ENCODE data around the gene BAD.

BAD gene

DNA sequence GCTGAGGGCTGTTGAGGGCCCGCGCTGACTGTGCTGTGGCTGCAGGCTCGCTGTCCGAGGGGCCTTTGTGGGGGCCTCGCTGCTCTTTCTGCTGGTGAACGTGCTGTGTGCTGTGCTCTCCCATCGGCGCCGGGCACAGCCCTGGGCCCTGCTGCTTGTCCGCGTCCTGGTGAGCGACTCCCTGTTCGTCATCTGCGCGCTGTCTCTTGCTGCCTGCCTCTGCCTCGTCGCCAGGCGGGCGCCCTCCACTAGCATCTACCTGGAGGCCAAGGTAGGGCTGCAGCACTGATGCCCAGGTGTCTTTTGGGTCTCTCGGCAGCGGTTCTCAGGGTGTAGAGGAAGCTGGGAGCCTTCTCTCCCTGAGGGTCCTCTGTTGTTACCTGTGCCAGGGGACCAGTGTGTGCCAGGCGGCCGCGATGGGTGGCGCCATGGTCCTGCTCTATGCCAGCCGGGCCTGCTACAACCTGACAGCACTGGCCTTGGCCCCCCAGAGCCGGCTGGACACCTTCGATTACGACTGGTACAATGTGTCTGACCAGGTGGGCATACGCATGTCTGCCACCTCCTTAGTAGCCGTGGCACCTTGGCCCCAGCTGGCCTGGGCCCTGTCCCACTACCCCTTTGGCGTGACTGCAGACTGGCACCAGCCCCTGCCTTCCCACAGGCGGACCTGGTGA, 3.3 kb upstream of the BAD start:
- H3K4me3 ChIP-seq (replicated peaks; ENCODE audit: low read depth, low read length): no peak overlapping the region
- TF ChIP-seq, protein P1, sequence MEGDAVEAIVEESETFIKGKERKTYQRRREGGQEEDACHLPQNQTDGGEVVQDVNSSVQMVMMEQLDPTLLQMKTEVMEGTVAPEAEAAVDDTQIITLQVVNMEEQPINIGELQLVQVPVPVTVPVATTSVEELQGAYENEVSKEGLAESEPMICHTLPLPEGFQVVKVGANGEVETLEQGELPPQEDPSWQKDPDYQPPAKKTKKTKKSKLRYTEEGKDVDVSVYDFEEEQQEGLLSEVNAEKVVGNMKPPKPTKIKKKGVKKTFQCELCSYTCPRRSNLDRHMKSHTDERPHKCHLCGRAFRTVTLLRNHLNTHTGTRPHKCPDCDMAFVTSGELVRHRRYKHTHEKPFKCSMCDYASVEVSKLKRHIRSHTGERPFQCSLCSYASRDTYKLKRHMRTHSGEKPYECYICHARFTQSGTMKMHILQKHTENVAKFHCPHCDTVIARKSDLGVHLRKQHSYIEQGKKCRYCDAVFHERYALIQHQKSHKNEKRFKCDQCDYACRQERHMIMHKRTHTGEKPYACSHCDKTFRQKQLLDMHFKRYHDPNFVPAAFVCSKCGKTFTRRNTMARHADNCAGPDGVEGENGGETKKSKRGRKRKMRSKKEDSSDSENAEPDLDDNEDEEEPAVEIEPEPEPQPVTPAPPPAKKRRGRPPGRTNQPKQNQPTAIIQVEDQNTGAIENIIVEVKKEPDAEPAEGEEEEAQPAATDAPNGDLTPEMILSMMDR (IDR thresholded peaks at IDR 0.05; ENCODE audit: low read length, missing control alignments): no peak
- no peak for DNase-seq (ENCODE audit: low read depth)

DNA sequence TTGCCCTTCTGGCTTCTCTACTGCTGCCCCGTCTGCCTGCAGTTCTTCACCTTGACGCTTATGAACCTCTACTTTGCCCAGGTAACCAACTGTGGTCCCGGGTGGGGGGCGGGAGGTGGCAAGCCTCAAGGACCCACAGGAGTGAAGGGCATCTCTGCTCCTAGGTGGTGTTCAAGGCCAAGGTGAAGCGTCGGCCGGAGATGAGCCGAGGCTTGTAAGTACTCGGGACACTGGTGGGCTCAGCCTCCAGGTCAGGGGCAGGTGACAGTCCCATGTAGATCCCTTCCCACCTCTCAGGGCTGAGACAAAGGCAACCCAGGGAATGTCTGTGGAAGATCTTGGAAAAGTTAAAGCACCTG, 2.3 kb upstream of the BAD start:
- H3K4me3 ChIP-seq (replicated peaks; ENCODE audit: low read depth, low read length): no peak overlapping the region
- TF ChIP-seq, protein P1 (IDR thresholded peaks at IDR 0.05; ENCODE audit: low read length, missing control alignments): no peak
- no peak for DNase-seq (ENCODE audit: low read depth)

DNA sequence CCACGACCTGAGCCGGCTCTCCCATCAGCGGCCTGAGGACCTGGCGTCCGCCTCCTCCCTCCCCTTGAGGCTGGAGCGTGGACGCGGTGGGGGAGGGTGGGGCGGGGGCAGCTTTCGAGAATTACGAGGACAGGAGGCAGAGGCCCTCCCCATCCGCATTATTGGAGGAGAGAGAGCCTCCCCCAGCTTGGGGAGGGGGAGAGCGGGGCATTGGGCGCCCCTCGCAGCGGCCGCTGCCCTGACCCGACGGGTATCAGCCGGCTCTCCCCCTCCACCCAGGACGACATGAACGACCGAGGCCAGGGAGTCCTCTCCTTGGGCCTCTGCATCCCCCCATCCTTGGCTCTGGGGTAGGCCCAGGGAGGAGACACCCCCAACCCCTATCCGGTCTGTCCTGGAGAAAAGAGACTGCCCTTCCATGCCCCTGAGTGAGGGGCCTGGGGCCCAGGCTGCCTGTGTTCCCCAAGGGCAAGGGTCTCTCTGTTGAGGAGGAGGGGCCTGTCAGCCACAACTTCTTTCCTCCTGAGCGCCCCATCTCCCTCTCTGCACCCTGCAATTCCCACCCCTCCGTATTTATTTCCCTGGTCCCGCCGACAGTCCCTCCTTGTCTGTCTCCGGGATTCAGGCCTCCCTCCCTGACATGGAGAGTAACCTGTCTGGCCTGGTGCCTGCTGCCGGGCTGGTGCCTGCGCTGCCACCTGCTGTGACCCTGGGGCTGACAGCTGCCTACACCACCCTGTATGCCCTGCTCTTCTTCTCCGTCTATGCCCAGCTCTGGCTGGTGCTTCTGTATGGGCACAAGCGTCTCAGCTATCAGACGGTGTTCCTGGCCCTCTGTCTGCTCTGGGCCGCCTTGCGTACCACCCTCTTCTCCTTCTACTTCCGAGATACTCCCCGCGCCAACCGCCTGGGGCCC, 1.7 kb upstream of the BAD start:
- TF ChIP-seq, protein P1 (IDR thresholded peaks at IDR 0.05; ENCODE audit: low read length, missing control alignments): peak; percentile 2
- H3K4me3 ChIP-seq (replicated peaks; ENCODE audit: low read depth, low read length): peak overlapping the region; percentile 75
- no peak for DNase-seq (ENCODE audit: low read depth)

DNA sequence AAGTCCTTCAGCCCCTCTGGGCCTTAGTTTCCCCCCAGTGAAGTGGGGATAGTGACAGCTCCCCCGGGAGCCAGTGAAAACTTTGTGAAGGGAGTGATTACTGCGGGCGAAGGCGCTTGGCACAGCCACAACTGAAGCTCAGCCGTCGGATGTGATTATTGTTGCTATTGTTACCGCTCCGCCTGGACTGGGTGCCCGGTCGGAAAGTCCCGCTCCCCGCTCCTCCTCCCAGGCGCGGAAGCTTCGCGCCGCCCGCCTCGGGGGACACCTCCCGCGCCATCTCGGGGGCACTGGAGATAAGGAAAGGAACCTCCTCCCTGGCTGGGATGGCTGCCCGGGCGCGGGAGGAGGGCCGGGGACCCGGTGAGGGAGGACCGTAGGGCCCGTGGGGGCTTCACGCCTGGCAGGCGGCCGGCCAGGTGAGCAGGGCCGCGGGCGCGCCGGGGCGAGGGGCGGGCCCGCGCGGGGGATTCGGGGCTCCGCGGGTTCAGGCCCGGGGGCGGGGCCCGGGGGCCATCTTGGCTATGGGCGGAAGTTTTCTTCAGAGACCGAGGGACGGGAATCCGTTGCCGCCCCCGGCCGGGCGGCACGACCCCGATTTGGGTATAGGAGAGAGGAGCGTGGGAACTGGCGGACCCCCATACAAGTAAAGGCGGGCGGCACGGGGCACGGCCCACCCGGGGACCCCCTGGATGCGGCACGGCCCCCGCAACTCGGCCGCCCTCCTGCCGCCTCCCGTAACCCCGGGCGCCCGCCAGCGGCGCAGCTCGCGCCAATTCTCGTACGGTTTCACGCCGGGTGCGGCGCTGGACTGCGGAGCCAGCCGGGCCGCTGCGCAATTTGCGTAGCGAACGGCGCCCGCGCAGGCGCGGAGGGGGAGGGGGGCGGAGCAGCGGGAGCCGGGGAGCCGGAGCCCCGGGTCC, 758 bp upstream of the BAD start, which contains the start of gene GPR137:
Gene GPR137 (plus strand): TSS at position 887 of the 923 bp plus-strand sequence. CDS start 677 bp downstream, outside the sequence.
- H3K4me3 ChIP-seq (replicated peaks; ENCODE audit: low read depth, low read length): peak within 1 kb of the TSS; percentile 75
- TF ChIP-seq, protein P1 (IDR thresholded peaks at IDR 0.05; ENCODE audit: low read length, missing control alignments): no peak
- peak; percentile 64 for DNase-seq (ENCODE audit: low read depth)

DNA sequence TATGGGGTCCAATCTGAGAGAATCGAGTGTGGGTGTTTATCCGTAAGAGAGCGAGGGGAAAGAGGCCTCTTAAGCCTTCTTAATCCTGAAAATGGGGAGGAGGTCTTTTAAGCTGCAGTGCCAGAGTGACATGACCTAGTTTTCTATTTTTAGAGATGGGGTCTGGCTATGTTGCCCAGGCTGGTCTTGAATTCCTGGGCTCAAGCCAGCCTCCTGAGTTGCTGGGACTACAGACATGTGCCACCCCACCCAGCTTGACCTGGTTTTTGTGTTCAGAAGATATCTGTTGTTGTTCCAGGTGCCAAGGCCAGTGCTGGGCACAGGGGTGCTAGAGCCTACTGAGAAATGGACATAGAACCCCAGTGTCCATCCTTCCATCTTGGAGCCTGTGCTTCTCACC, 1.4 kb downstream of the BAD start:
- TF ChIP-seq, protein P1 (IDR thresholded peaks at IDR 0.05; ENCODE audit: low read length, missing control alignments): no peak
- DNase-seq (ENCODE audit: low read depth): no peak
- H3K4me3 ChIP-seq (replicated peaks; ENCODE audit: low read depth, low read length): no peak overlapping the region

DNA sequence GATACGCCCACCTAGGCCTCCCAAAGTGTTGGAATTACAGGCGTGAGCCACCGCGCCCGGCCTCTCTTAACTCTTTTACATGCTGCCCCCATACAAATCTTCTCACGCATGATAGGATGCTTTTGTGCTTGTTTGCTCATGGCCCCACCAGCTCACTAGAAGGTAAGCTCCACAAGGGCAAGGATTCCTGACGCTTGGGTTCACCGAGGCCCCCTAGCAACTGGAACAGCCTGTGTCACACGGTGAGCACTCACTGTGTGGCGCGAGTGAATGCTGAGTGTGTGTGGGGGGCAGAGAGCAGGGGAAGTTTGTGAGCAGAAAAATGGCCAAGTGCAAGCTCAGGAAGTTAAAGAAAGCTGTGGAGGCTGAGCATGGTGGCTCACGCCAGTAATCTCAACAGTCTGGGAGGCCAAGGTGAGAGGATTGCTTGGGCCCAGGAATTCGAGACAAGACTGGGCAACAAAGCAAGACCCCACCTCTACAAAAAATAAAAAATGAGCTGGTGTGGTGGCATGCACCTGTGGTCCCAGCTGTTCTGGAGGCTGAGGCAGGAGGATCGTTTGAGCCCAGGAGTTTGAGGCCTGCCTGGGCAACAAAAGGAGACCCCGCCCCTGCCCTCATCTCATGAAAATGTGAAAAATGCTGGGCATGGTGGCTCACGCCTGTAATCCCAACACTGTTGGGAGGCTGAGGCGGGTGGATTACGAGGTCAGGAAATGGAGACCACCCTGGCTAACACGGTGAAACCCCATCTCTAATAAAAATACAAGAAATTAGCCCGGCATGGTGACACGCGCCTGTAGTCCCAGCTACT, 2.3 kb downstream of the BAD start:
- no peak for DNase-seq (ENCODE audit: low read depth)
- TF ChIP-seq, protein P1 (IDR thresholded peaks at IDR 0.05; ENCODE audit: low read length, missing control alignments): no peak
- no peak overlapping the region for H3K4me3 ChIP-seq (replicated peaks; ENCODE audit: low read depth, low read length)

Measured in fibroblast of pulmonary artery (primary cell).